Measurements from ENCODE around the gene SEMA3C.

SEMA3C gene

GRCh38 chr7:80726666-80727065, 192.2 kb downstream of the SEMA3C start:
- no peak for DNase-seq

- DNase-seq = no peak
Measured at GRCh38 chr7:80725181-80725611, 193.7 kb downstream of the SEMA3C start.

- no peak for DNase-seq
Measured at GRCh38 chr7:80724249-80724871, 194.5 kb downstream of the SEMA3C start.

GRCh38 chr7:80722616-80723195, 196.1 kb downstream of the SEMA3C start:
- no peak for DNase-seq

GRCh38 chr7:80721883-80722615, 196.8 kb downstream of the SEMA3C start:
- no peak for DNase-seq

GRCh38 chr7:80720146-80720545, 198.7 kb downstream of the SEMA3C start:
- no peak for DNase-seq

- DNase-seq = no peak
Measured at GRCh38 chr7:80719261-80719660, 199.6 kb downstream of the SEMA3C start.

- DNase-seq = no peak
Measured at GRCh38 chr7:80711531-80711930, 207.3 kb downstream of the SEMA3C start.

GRCh38 chr7:80708123-80708522, 210.7 kb downstream of the SEMA3C start:
- no peak for DNase-seq

GRCh38 chr7:80707318-80707717, 211.5 kb downstream of the SEMA3C start:
- DNase-seq = no peak

GRCh38 chr7:80705130-80705781, 213.6 kb downstream of the SEMA3C start:
- DNase-seq = no peak

GRCh38 chr7:80703272-80703671, 215.6 kb downstream of the SEMA3C start:
- no peak for DNase-seq

GRCh38 chr7:80699721-80700256, 219.1 kb downstream of the SEMA3C start:
- no peak for DNase-seq

- no peak for DNase-seq
Measured at GRCh38 chr7:80699045-80699638, 219.7 kb downstream of the SEMA3C start.

Measured in activated CD4-positive, CD25-positive, alpha-beta regulatory T cell treated with anti-CD3 and anti-CD28 coated beads, Interleukin-2, amount 50 U/mL, for 72 hours (primary cell).